Spinal cord (tissue), 10 donors: ENCODE measurements around the gene GCSH. TPM values are rescaled to one million over a fixed set of nuclear protein-coding genes. Genes with fewer than 3 reads are reported as not detected.
"Not testable (repeated sequence)": the region's sequence is repeated elsewhere in the genome, so short reads cannot be mapped to it uniquely, and the experiment has no call there.

Experiments
- DNase-seq, 6 donors: peaks; one replicate each; pipeline versions ENCODE4 v3.0.0 to v3.0.0-alpha.2; 2013 to 2015; ENCODE audit warnings: low spot score in 6 of 6, low read depth in 4 of 6
- H3K27ac ChIP-seq: one replicate; pipeline ENCODE4 v1.5.1; 2013; ENCODE audit warnings: low read depth, low read length, control low read depth
- H3K27me3 ChIP-seq: one replicate; pipeline ENCODE4 v1.6.1; 2013; ENCODE audit warnings: low read length; ENCODE audit not compliant: control insufficient read depth, insufficient read depth
- H3K36me3 ChIP-seq: one replicate; pipeline ENCODE4 v1.6.1; 2013; ENCODE audit warnings: low read length; ENCODE audit not compliant: control insufficient read depth, insufficient read depth
- H3K4me1 ChIP-seq: one replicate; pipeline ENCODE4 v1.6.1; 2013; ENCODE audit warnings: low read length; ENCODE audit not compliant: control insufficient read depth, insufficient read depth
- H3K4me3 ChIP-seq: one replicate; pipeline ENCODE4 v1.5.1; 2013; ENCODE audit warnings: low read depth, low read length, control low read depth
- H3K9me3 ChIP-seq: one replicate; pipeline ENCODE4 v1.6.1; 2013; ENCODE audit warnings: low read length; ENCODE audit not compliant: control insufficient read depth, insufficient read depth
- WGBS: methylation state at CpG from one replicate; pipeline ENCODE4 v1.1.5; 2013; ENCODE audit warnings: missing lambda C conversion rate; ENCODE audit not compliant: insufficient coverage; 5-methylcytosine and 5-hydroxymethylcytosine counted together
- polyA plus RNA-seq, 2 donors: library from polyadenylated mRNA; unstranded; fragments of 120-200 nt; gene quantifications; one replicate each; pipeline ENCODE4 v1.2.1, GENCODE V29; 2013; ENCODE audit not compliant: insufficient read length in 2 of 2
- total RNA-seq, 2 donors: library from RNA; depleted of rRNA in 1 of 2; stranded (reverse); fragments of 120-200 nt in 1 of 2; fragments of >200 nt in 1 of 2; gene quantifications; one replicate each; pipeline versions ENCODE4 v1.2.3 to v1.2.4, GENCODE V29; 2013 to 2014
- donor health status: healthy.

Gene GCSH
- total and polyA plus RNA-seq, 4 donors: 48.6 to 149 (median 83.6) TPM

GRCh38 chr16:81128726-81129524 is 32.7 kb upstream of the GCSH start:
- no peak overlapping the region for H3K4me3 ChIP-seq
- H3K4me1 ChIP-seq: no peaks in the 10 kb centered on the region
- H3K27ac ChIP-seq: no peak overlapping the region
- H3K36me3 ChIP-seq: no peaks in the 10 kb centered on the region
- no peak for DNase-seq
- no peaks in the 10 kb centered on the region for H3K27me3 ChIP-seq
- 83% methylated on average over 13 of the region's 16 CpGs for WGBS
- H3K9me3 ChIP-seq: no peaks in the 10 kb centered on the region

- Histone ChIP-seq H3K4me1 (no peaks in the 10 kb centered on the region), H3K36me3 (no peaks in the 10 kb centered on the region), H3K27me3 (no peaks in the 10 kb centered on the region), H3K4me3 (no peak overlapping the region), H3K9me3 (no peaks in the 10 kb centered on the region), H3K27ac (no peak overlapping the region)
- WGBS: 70% methylated on average over 3 of the region's 5 CpGs
- no peak for DNase-seq
Measured at GRCh38 chr16:81127051-81127450, 30.9 kb upstream of the GCSH start.

- H3K36me3 ChIP-seq: no peaks in the 10 kb centered on the region
- WGBS: 98% methylated on average over 11 of the region's 17 CpGs
- H3K4me1 ChIP-seq: no peaks in the 10 kb centered on the region
- no peak for DNase-seq
- H3K4me3 ChIP-seq: no peak overlapping the region
- no peak overlapping the region for H3K27ac ChIP-seq
- no peaks in the 10 kb centered on the region for H3K9me3 ChIP-seq
- no peaks in the 10 kb centered on the region for H3K27me3 ChIP-seq
Measured at GRCh38 chr16:81123092-81123852, 27.1 kb upstream of the GCSH start.

GRCh38 chr16:81121474-81121990 is 25.3 kb upstream of the GCSH start:
- Histone ChIP-seq H3K27me3 (no peaks in the 10 kb centered on the region), H3K4me1 (no peaks in the 10 kb centered on the region), H3K9me3 (no peaks in the 10 kb centered on the region), H3K36me3 (no peaks in the 10 kb centered on the region), H3K4me3 (no peak overlapping the region), H3K27ac (no peak overlapping the region)
- WGBS: 89% methylated on average over 16 of the region's 16 CpGs
- DNase-seq: no peak

GRCh38 chr16:81117436-81117835 is 21.2 kb upstream of the GCSH start:
- no peaks in the 10 kb centered on the region for H3K9me3 ChIP-seq
- no peaks in the 10 kb centered on the region for H3K27me3 ChIP-seq
- DNase-seq: no peak
- no peak overlapping the region for H3K27ac ChIP-seq
- no peaks in the 10 kb centered on the region for H3K4me1 ChIP-seq
- no peaks in the 10 kb centered on the region for H3K36me3 ChIP-seq
- WGBS: 72% methylated on average over 10 of the region's 11 CpGs
- H3K4me3 ChIP-seq: no peak overlapping the region

- Histone ChIP-seq H3K4me3 (no peak overlapping the region), H3K36me3 (no peaks in the 10 kb centered on the region), H3K4me1 (no peaks in the 10 kb centered on the region), H3K27ac (no peak overlapping the region), H3K27me3 (no peaks in the 10 kb centered on the region), H3K9me3 (no peaks in the 10 kb centered on the region)
- no peak for DNase-seq
- 96% methylated on average over 7 of the region's 9 CpGs for WGBS
Measured at GRCh38 chr16:81116285-81116684, 20.1 kb upstream of the GCSH start.

GRCh38 chr16:81112453-81112852 is 16.3 kb upstream of the GCSH start:
- WGBS: 95% methylated on average over 4 of the region's 4 CpGs
- Histone ChIP-seq H3K27me3 (no peaks in the 10 kb centered on the region), H3K9me3 (no peaks in the 10 kb centered on the region), H3K27ac (no peak overlapping the region), H3K4me3 (no peak overlapping the region), H3K4me1 (no peaks in the 10 kb centered on the region), H3K36me3 (no peaks in the 10 kb centered on the region)
- DNase-seq: no peak

- H3K27ac ChIP-seq, H3K27me3 ChIP-seq, H3K36me3 ChIP-seq, H3K4me1 ChIP-seq, DNase-seq, H3K9me3 ChIP-seq, H3K4me3 ChIP-seq: not testable (repeated sequence)
- WGBS: 93% methylated on average over 6 of the region's 6 CpGs
Measured at GRCh38 chr16:81109274-81109673, 13.1 kb upstream of the GCSH start.

- no peak for DNase-seq
- Histone ChIP-seq H3K27me3 (no peaks in the 10 kb centered on the region), H3K4me1 (no peaks in the 10 kb centered on the region), H3K9me3 (no peaks in the 10 kb centered on the region), H3K27ac (no peak overlapping the region), H3K36me3 (no peaks in the 10 kb centered on the region), H3K4me3 (no peak overlapping the region)
- 86% methylated on average over 7 of the region's 11 CpGs for WGBS
Measured at GRCh38 chr16:81107511-81107910, 11.3 kb upstream of the GCSH start.
